Dermis microvascular lymphatic vessel endothelial cell (primary cell): ENCODE measurements around the gene H3-3A. TPM values are rescaled to one million over a fixed set of nuclear protein-coding genes. Genes with fewer than 3 reads are reported as not detected.

Experiments used
- DNase-seq, 2 donors: peaks; one replicate each; pipeline versions ENCODE4 v3.0.0 to v3.0.0-alpha.2; 2010; ENCODE audit warnings: low read depth in 2 of 2
- total RNA-seq: library from RNA; depleted of rRNA; stranded (reverse); fragments of >200 nt; gene quantifications from 2 replicates; pipeline ENCODE4 v1.2.1, GENCODE V29; 2014

H3-3A gene
- total RNA-seq, 1 donor from 2014 or later: 183 TPM

DNA sequence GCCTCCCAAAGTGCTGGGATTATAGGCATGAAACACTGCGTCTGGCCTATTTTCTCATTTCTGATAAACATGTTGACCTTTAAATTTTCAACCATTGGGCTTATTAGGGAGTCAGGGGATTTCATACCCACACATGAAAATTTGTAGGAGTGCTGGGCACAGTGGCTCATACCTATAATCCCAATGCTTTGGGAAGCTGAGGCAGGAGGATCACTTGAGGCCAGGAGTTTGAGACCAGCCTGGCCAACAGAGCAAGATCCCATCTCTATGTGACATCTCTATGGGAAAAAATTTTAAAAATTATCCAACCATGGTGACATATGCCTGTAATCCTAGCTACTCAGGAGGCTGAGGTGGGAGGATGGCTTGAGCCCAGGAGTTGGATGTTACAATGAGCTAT, 10.5 kb upstream of the H3-3A start:
- no peak for DNase-seq

DNA sequence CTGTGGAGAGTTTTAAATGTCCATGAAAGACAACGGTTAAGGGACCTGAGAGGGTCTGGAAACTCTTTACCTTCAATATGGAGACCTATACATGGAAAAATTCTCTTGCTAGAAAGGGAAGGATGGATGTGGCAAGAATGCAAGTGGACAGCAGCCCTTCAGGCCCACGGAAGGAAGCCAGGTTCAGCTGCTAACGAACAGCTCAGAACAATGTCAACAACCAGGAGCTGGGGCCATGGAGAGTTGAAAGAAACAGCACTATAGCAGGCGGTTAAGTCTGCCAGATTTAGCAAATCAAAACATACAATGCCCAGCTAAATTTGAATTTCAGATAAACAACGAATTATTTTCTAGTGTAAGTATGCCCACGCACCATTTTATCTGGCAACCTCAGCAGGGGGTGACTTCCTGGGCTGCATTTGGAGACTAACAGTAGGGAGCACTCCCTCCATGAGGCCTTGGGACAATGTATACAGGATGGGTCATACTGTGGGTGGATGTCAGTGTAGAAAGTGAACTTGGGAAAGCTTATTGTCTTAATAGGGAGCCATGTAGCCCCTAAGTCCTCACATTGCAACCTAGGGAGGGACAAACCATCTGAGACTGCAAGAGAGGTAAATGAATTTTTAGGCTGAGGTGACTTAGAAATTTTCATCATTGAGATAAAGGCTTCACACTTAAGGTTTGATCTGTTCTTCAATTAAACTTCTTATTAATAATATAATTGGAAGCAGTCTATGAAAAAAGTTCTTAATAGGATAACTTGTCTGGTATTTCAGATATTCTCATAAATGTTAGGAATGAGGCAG, 7.8 kb upstream of the H3-3A start:
- DNase-seq: peak in 1 of 2 donors; percentile 77

DNA sequence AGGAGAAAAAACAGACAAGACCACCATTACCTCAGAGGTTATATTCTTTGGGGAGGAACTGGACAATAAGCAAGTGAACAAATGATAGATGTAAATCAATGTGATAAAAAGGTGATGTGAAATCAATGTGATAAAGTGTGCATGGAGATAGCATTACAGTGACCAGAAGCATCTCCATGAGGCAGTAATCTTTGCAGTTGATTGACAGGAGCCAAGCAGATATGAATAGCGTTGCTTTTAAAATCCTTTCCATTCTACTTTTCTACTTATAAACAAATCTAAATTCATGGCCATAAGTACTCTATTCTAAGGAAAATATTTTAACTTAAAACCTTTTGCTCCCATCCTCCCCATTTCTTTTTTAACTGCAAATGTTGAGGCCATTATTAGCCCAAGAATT, 2.8 kb upstream of the H3-3A start:
- DNase-seq: no peak

DNA sequence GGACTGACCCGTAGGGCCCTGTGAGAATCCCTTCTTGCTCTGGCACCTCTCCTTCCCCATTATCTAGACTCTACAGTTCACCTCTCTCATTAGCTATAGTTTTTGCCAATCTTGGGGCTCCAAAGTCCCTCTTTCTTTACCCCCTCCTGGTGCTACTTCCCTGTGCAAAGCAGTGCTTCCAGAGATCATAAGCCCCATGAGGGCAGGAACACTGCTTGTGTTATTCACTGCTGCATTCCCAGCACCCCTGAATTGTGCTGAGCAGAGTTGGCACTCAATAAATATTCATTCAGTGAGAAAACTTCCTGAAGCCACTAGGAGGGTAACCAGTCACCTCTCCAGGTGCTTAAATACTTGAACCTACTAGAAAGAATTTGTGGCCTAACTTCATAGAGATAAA, 2.1 kb upstream of the H3-3A start:
- no peak for DNase-seq

DNA sequence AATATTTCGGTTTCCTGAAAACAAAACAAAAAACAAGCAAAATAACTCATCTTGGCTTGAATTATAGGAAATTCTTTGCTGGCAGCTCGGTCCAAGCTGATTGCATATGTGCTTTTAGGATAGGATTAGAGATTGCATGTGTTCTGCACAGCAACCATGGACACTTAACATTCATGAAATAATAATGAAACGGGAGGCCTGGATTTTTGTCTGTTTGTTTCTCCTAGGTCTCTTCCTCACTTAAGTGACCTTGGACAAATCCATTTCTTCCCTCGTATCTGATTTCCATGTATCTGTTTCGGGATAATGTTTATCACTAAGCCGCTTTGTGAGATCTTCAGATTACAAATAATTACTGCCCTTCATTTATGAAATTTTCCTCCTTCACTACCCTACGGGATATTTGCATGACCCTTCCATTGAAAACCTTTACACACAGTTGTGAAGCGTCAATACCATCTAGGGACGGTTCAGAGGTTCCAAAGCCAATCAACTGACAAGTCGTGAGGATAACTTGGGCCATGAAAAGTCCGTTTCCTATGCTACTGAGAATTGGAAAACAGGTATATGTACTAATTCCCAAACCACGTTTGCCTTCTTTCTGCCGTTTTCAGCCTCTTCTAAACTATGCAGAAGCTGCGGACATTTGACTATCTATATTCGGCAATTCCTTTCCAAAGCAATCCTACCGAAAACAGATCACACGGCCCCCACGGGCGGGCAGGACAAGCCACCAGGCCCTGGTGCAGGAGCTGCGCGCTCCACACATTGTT, 1.3 kb upstream of the H3-3A start:
- DNase-seq: peak in 1 of 2 donors; percentile 35

DNA sequence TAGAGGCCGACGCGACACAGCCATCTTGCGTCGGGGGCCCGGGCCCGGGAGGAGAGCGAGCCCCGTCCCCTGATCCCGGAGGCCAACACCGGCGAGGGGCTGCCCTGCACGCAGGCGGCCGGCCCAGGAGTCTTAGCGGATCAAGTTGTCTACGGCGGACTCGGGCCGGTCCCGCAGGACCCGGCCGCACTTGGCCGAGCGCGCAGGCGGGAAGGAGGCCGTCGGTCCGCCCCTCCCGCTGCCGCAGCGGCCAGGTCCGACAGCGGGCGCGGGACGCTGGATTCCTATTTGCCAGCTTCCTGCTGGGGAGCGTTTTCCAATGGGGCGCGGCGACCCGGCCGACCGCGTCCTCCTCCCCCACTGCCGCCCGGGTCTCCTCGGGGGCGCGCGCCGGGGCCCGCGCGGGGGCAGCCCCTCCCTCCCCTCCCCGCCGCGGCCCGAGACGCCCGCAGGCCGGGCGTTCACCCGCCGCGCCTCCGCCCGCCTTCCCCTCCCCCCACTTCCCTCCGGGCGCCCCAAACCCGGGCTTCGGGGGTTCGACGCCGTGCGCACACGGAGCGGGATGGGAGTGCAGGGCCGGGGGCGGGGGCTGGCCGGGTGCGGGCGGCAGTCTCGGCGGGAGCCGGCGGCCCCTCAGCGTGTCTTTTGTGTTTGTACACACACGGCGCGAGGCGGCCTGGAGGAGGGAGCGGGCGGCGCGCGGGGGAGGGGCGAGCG, 517 bp upstream of the H3-3A start:
- DNase-seq: peak in 1 of 2 donors; percentile 85

DNA sequence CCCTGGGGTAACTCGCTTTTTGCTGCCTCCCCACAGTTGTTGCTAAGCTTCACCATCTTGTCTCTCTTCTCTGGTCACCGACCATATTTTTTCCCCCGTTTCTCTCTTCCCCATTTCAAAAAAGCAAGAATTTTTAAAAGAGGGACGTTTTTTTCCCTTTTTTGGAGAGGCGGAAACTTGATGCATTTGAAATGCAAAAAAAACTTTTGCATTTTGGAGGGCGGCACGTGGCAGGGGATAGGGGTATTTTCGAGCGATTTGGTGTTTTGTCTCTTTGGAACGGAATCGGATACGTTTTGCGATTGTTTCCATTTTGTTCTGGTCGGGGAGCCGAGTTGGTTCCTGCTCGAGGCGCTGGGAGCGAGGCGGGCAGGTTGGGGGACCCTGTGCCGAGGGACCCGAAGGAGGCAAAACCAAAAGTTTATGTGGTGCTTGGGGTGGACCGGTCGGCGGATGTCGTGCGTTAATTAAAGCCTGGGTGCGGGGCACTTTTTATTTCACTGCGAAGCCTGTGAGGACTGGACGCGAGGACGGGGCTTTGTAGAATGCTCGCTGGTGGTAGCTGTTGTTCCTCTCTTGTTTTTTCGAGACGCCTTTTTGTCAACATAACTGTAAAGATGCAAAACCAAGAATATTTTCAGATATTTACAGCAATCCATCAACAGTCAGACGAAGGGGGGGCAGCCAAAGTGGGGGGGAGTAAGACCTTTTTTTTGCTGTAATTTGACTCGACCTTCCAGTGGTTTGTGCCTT, 884 bp downstream of the H3-3A start:
- DNase-seq: peak in 1 of 2 donors; percentile 50

DNA sequence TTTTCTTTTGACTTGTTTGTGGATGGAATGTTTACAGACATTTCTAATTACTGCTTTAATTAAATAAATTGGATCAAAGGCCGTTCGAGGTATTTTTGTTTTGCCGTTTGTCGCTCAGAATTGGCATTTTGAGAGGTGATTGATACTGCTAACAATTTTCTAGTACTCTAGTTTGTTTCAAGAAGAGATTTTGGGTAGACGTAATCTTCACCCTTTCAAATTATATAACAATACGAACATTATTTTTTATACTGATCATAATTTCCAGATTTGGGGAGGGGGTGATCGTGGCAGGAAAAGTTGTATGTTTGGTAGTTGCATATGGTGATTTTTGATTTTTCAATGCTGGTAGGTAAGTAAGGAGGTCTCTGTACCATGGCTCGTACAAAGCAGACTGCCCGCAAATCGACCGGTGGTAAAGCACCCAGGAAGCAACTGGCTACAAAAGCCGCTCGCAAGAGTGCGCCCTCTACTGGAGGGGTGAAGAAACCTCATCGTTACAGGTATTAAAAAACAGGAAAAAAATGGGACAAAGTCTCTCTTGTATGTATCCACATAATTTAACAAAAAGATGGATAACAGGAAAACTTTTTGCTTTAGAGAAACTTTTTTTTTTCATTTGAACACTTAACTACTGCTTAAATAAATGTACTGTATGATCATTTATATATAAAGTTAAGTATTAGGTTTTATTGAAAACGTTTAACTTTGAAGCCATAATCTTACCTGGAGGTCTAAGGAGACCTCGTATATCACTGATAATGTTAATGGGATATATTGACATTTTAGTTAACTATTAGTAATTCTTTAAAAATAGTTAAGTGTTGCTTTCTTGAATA, 1.7 kb downstream of the H3-3A start:
- no peak for DNase-seq

DNA sequence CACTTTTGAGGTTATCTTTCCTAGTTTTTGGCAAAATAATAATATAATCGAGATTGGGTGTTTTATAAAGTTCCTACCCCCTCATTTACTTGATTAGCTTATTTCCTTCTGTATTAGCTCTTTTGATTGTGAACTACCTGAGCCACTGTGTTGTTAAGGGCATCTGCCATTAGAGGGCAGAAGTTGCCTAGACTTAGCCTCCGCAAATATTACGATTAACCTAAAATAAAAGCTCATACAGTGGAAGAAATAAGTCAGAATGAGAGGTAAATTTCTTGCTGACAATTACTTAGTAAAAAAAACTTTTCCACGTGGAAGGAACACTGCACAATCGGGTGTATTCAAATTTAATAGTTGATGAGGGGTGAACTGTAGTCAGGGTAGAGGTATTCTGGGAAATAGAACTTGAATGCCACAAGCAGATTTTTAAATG, 2.3 kb downstream of the H3-3A start:
- DNase-seq: peak in 1 of 2 donors; percentile 72

DNA sequence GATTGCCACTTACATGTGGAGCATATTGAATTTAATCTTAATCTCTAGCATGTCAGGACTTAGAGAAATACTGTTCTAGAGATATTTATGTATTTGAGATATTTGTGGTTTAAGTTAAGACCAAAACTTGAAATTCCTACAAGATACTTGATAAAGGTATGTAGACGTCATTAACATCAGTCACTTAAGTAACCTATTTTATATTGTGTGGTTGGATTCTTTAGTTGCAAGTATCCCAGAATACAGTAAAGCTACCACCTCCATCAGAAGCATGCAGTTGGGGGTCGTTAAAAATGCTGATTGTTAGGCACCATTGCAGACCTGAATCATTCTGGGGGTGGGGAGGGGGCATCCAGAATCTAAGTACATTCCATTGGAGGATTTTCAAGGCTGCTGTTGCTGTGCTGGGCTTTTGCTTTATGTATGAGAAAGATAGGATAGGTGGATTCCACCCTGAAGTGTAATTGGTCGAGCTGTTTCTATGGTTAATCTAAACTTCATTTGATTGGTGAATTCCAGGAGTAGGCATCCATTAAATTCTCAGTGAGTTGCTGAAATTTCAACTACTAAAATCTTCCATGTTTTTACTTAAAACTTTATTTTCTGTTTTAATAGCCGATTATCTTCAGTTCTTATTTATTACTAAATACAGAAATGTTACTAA, 4.0 kb downstream of the H3-3A start:
- peak in 1 of 2 donors; percentile 27 for DNase-seq

DNA sequence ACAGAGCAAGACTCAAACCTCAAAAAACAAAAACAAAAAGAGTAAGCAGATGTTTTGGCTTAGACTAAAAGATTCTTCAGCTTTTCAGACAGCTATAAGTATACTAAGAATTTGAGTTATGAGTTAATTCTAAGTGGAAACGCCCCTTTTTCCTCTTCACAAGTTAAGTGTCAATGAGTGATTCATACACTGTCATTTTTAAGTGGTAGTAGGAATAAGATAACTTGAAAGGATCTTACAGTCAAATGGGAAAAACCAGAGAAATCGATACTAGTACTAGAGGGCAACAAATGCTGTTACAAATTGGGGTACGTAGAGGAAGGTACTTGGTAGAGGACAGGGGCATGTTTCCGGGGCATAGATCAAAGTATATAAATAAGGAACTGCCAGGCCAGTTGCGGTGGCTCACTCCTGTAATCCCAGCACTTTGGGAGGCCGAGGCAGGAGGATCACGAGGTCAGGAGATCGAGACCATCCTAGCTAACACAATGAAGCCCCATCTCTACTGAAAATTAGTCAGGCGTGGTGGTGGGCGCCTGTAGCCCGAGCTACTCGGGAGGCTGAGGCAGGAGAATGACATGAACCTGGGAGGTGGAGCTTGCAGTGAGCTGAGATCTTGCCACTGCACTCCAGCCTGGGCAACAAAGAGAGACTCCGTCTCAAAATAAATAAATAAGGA, 7.4 kb downstream of the H3-3A start:
- no peak for DNase-seq

DNA sequence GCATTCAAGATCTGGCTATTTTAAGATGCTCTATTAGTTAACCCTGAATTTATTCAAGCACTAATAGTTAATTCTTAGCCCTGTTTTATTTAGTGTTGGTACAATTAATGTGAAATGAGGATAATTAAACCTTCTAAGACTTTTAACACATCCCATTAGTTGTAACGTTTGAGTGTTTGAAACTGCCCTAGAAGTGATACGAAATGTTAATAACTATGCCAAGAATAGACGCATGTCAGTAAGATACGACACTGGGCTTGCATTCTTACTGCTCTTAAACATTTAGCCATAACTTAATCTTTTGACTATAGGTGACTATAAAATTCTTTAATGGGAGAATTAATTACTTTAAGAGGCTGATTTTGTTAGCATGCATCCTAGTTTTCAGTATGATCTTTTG, 9.8 kb downstream of the H3-3A start:
- DNase-seq: no peak

DNA sequence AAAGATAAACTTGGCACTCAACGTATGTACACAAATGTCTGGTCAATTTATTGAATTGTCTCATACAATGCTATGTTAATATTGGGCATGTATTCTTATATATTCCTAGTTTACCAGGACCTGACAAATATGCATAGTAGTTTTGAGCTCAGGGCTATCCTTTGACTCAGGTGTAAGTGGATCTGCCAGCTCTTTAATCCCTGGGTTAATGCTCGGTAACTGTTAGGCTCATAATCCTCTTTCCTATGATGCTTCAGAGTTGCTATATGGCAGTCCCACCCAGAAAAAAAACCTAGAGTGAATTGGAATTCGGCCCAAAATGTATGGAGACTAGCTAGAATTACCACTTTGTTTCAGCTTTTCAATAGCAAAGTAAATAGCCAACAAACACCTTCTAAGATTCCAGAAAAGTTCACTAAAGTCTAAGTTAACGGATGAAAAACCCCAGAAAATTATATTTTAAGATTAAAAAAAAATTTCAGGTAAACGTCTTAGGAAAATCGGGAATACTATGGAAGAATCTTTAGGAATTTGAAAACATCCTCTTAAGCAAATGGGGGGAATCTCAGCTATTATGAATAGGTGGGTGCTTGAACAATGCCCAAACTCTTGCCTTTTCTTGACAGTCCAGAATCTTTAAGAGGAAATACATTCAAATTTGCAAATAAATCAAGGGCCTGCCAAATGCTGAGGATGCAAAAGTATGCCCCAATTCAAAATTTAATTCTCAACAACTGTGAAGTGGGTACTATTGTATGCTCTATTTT, 10.9 kb downstream of the H3-3A start:
- DNase-seq: no peak

DNA sequence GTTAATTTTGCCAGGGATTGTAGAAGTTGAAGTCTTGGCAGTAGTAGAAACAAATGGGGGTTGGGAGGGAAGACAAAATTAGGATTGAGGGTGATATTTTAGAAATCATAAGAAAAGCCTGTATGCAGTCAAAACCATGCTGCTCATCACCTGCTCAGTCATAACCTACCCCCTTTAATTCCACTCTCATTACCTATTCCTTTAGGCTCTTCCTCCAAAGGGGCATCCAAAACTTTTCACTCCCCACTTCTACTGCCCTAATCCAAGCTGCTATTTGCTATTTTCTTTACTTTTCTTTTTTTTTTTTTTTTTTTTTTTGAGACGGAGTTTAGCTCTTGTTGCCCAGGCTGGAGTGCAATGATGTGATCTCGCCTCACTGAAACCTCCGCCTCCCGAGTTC, 11.5 kb downstream of the H3-3A start:
- no peak for DNase-seq

DNA sequence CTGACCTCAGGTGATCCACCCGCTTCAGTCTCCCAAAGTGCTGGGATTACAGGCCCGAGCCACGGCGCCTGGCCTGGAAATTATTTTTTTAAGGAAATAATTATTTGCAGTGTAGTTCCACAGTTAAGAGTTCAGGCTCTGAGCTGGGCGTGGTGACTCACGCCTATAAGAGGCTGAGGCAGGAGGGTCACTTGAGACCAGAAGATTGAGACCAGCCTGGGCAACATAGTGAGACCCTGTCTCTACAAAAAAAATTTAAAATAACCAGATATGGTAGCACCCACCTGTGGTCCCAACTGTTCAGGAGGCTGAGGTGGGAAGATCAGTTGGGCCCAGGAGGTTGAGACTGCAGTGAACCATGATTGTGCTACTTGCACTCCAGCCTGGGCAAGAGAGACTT, 13.9 kb downstream of the H3-3A start:
- no peak for DNase-seq

DNA sequence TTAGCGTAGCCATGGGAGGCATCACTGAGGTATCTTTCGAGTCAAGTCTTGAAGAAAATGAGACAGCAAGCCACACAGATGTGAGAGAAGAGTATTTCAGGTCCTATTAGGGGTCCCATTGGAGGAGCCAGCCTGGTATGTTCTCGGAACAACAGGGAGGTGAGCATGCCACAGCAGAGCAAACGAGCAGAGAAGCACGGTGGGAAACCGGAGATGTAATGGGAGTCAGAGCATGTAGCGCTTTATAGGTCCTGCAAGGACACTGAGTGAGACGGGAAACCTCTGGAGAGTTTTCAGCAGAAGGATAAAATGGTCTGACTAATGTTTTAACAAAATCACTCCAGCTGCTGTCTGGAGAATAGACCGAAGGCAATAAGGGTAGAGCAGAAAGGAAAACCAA, 15.9 kb downstream of the H3-3A start:
- DNase-seq: no peak

DNA sequence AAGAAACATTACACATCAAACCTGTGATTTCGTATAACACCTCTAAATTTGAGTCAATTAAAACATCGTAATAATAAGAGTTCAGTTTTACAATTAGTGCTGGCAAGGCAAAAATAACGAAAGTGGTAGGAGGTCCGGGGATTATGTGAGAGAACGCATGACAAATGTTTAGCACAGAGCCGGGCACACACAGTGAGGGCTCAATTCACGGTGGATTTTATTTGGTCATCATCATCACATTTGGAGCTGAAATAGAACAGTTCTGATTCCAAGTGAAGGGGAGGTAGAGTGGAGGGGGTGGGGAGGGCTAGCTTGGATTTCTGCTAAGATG, 20.0 kb downstream of the H3-3A start:
- no peak for DNase-seq

DNA sequence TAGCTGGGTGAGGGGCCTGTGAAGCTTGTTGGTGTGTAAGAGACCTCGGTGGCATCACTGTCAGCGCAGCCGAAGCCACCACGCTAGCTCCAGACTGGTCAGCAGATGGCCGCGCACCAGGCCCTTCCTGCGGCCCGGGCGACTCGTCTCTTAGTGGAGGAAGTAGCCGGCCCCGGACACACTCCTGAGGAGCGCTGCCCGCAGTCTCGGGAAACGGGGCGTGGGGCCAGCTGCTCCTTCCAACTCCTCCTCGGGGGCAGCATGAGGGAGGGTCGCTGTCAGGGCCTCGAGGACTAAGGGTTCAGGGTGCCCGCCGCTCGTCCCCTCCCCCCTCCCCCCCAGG, 20.4 kb downstream of the H3-3A start:
- peak in 1 of 2 donors; percentile 41 for DNase-seq
